CD4-positive, alpha-beta T cell treated with Interleukin-15 for 1 hour (primary cell): ENCODE results near the gene MCM3.

Experiments used
- DNase-seq: peaks from one replicate; pipeline ENCODE4 v3.0.0-alpha.2; 2020

The MCM3 gene

DNA sequence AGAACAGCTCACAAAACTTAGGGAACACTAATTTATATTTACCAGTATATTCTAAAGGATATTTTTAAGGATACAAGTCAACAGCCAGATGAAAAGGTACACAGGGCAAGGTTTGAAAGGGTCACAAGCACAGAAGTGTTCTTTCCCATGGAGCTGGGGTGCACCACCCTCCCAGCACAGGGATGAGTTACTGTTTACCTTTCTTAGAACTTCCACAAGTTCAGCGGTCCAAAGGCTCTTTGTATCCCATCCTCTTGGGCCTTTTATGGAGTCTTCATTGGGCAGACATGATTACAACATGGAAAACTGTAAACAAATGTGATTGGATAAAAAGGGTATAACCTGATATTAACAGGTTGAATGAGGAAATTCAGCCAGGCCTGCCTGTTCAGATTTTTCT lies 39.1 kb downstream of the MCM3 start:
- no peak for DNase-seq

DNA sequence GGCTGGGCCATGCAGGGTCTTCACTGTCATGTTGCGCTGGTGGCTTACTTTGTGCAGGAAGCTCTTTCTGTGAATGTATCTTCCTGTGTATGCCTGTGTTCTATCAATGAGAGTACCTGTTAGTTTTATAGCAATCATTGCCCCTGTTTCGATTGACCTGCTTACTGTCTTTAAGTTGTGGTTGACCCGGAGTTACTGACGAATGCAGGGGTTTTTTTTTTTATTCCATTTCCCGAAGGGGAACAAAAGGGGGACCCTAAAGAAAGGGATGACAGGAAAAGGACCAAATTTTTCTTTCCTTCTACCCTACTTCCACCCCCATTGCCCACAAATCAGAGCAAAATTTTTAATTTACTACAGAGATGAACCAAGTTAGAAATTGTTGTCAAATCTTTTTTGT lies 40.1 kb downstream of the MCM3 start, which contains the start of gene IL17F:
Gene IL17F, minus strand, starts transcription at position 101 of the 400 bp plus-strand sequence. Its CDS starts 71 bp downstream, at position 30.
- DNase-seq: no peak

DNA sequence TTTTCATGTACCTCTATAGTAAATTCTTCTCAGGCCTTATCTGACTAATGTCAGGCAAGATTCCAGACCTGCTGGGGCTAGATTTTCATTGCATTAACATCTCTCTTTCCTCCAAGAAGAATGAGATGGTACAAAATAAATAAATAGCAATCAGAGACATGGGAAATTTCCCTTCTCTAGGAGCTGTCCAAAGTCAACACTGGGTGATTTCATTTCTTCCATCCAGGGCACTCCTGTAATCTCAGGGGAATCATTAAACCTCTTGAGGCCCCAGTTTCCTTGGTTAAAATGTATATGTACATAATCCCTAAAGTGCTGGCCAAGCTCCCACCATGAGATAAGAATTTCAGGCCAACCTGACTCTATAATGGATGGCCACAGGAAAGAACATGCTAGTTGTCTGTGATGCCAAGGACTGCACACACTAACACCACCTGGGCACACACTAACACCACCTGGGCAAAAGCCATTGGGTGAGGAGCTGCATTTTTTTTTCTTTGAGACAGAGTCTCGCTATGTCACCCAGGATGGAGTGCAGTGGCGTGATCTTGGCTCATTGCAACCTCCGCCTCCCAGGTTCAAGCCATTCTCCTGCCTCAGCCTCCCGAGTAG lies 41.2 kb downstream of the MCM3 start:
- DNase-seq: no peak

DNA sequence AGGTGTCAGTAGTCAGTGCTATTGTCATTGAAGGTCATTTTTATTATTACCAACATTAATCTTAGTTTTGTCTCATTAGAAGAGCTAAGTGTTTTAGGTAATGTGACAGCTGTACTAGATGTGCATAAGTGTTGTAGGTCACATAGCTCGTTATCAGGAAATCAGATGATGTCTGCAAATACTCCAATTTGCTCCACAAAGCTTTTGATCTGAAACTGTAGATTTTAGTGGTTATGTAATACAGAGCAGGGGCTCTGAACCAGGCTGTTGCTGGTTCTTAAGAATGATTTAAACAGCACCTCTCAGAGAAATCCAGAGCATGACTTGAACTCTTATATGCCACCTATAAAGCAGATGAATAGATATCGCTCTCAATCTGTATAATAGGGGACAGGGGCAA lies 42.7 kb downstream of the MCM3 start:
- no peak for DNase-seq

DNA sequence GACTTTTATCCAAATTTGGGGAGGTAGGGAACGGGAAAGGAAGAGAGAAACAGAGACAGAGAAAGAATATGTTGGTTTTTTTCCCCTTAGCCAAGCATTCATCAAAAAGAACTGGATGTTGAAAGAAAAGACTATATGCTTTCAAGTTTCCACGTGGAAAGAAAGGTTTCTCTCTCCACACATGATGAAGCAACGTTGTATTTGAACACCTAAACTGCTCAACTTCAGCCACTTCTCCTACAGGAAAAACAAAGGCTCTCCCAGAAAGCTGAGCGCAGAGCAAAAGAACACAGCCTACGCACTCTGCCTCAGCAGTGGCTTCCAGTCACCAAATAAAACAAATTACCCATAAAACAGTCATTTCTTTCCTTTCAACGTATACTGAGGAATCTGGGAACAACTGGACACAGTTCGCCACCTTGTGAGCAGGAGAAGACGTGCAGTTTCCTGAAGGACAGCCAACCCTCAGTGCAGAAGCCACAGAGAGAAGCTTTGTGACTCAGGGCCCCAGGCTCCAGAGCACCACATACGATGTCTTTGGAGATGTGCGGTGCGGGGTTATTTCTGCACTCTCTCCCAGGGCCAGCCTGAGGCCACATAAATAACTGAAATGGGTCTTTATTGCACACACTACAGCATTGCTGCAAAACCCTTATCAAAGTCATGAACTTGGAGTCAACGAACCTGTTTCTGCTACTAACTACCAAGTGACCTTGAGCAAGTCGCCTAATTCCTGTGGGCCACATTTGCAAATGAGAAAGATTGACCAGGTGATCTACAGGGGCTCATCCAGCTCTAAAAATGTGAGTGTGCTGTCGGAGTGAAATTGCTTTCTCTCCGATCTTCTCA lies 50.3 kb downstream of the MCM3 start:
- no peak for DNase-seq

DNA sequence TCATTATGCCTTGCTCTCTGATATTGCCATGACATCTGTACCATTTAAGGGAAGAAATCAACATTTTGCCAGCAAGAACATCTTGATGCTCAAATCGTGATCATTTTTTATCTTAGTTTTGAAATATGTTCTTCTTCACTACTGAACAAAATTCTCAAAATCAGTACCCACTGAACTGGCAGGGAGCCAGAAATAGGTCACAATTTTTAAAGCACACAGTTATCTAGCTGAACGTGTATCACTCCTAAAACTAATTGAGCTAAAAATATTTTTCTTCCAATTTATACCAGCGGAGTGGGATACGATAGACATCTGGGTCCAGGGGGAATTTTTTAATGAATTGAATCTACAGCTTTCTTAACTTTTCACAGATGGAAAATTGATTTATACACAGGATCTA lies 51.5 kb downstream of the MCM3 start:
- DNase-seq: no peak

DNA sequence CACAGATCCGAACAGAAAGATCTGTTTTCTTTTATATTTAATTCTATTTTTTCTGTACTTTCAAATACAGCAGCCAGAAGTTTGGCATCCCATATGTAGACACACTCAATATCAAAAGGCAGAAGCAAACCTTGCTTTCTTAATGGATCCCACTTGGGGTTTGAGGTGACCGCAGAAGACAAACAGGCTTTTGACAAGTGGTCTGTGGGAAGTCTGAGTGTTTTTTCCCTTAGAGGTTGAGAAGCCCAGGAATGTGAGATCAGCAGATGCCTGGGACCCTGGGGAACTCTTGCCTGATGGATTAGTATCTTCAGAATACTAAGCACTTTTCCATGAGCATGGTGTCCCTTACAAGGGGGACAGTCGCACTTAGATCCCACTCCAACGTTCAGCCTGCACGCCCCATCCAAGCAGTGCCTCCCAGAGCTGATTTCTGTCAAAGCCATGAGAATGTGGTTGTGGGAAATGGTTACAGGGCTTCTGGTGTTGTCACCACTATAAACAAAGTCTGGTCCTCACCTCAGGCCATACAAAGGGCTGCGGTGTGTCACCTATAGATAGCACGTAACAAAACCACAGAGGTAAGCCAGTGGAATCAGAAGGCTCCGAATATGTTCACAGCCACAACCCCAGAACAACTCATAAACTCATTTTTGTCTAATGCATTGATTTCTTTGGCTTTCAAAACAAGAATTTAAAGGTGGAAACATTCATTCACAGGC lies 53.0 kb downstream of the MCM3 start:
- DNase-seq: no peak

DNA sequence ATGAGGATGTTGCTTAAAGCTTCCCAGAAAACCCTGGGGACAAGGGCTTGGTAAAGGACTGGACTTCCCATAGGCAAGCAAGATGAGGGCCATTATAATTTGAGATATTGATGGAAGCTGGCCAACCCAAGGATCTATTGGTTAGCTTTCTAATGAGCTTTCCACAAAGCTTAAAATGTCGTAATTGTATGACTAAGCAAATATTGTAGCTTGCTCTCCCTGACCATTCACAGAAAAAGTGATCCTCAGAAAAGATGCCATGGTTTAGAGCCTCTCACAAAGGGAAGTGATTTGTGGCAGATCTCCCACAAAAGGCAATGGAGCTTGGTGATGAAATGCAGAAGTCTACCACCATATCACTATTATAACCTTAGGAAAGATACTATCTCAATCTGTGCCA lies 53.9 kb downstream of the MCM3 start:
- no peak for DNase-seq

DNA sequence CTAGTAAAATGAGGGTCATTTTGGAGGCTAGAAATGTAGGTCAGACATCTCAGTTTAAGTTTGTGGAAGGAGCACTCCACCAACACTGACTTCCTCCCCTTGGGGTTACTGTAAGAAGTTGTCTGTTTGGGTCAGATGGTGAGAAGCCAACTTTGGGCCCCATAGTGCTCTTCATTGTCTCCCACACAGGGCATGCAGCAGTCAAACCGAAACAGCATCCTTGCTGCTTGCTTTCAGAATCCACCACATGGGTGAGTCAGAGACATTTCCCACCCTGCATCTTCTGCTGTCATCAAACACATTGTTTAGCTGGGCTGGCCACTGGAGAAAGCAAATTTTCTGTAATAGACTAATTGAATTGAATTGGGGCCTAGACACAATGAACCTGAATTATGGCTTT lies 57.0 kb downstream of the MCM3 start:
- DNase-seq: no peak

DNA sequence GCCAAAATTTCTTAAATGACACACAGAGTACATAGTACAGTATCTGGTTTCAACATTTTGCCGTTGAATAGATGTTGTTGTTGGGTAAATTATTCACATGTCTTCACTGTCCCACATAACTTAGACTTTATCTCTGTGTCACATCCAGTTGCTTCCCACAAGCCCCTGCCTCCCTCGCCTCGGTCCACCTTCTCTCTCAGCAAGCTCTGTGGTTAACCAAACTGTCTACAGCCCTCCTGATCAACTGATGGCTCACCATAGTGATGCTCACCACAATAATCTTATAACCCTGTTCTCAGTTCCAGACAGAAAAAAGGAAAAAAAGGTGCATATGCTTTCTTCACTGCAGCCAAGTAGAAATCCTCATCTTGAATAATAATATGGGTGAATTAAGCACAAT lies 63.2 kb downstream of the MCM3 start:
- no peak for DNase-seq

DNA sequence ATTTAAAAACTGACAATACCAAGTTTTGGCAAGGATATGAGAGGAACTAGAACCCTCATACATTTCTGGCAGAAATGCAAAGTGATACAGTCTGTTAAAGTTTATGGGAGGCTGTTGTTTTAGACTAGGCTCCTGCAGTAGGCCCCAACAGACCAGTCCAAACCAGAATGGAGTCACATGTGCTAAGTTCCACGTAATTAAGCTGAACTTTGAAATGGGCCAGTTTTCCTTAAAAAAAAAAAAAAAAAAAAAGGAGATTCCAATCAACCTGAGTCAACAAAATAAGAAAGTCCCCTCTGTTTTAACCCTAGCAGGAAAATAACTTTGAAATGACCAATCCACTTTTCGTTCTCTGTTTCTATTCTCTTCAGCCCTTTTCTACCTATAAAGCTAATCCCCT lies 66.8 kb downstream of the MCM3 start:
- no peak for DNase-seq

DNA sequence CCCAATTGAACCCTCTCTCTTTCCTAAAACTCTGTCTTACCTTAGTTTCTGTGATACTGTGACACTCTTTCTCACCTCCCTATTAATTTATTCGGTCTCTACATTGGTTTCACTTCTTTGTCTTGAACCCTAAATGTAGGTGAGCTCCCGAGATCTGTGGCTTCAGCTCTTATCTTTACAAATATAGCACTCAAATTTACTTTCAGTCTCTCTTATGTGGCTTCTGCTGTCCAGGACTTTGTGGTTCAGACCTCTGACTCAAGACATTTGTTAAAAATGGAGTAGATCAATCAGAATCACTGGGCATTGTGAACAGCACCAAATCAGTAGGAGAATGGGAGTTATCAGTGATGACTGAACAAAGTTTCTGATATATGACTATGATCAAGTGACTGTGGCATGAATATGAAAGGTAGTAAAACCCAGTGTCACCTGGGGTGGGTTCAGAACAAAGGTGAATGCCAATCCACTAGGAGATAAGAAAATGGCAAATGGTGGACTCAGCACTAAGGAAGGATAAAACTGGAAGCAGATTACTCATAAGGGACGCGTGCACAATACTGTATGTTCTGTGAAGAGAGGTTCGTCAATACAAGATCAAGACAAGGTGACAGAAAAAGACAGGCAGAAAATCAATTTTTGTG lies 67.5 kb downstream of the MCM3 start:
- DNase-seq: no peak

DNA sequence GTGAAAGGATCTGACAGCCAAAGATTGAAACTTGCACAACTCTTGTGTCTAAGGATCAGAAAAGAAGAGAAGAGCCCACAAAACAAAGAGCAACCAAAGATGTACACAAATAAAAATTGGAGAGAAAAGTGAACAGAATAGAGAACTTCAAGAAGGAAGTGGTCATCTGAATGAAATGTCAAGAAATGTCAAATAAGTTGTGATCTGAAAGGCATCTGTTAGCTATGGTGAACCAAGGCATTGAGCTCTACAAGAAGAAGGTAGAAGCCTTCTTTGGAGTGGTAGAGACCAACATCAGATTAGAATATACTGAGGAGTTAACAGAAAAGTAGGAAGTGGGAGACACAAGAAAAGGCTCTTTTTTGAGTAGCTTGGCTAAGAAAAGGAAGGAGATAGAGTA lies 68.8 kb downstream of the MCM3 start:
- no peak for DNase-seq
